ENCODE data around the gene C17orf107.
"Not testable (repeated sequence)": the region's sequence is repeated elsewhere in the genome, so short reads cannot be mapped to it uniquely, and the experiment has no call there.

Gene C17orf107

DNA sequence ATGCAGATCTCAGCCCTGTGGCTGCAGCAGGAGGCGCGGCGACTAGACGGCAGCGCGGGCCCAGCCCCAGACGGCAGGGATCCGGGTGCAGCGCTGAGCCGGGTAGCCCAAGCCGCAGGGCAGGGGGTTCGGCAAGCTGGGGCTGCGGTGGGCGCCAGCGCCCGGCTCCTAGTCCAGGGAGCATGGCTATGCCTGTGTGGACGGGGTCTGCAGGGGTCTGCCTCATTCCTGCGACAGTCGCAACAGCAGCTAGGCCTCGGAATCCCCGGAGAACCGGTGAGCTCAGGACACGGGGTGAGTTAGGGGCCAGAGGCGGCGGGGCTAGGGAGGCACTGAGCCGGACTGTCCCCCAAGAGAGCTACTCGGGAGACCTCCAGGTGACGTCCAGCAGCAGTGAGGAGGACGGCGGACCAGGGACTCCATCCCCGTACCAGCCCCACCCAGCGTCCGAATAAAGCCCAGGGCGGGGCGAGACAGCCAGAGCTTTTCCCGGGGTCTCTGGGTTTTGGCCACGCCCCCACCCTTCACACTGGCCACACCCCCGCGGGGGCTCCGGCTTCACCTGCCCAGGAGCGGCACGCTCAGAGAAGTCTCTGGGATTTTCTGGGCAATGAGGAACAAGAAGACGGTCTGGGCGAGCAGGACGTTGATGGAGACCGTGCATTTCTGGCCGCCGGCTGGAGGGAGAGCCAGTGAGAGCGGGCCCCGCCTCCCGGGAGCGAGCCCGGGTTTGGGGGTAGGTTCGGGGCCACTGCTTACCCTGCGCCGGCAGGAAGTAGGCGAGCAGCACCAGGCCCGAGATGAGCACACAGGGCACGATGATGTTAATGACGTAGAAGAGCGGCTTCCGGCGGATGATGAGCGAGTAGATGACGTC is 1.1 kb downstream of the C17orf107 start:
- no peak for DNase-seq (ENCODE audit: low read depth in 3 of 3, low spot score in 1 of 3)

- peak in 1 of 3 donors; percentile 13 for DNase-seq (ENCODE audit: low read depth in 3 of 3, low spot score in 1 of 3)
Observed at GRCh38 chr17:4901108-4901647, 1.8 kb downstream of the C17orf107 start.

DNA sequence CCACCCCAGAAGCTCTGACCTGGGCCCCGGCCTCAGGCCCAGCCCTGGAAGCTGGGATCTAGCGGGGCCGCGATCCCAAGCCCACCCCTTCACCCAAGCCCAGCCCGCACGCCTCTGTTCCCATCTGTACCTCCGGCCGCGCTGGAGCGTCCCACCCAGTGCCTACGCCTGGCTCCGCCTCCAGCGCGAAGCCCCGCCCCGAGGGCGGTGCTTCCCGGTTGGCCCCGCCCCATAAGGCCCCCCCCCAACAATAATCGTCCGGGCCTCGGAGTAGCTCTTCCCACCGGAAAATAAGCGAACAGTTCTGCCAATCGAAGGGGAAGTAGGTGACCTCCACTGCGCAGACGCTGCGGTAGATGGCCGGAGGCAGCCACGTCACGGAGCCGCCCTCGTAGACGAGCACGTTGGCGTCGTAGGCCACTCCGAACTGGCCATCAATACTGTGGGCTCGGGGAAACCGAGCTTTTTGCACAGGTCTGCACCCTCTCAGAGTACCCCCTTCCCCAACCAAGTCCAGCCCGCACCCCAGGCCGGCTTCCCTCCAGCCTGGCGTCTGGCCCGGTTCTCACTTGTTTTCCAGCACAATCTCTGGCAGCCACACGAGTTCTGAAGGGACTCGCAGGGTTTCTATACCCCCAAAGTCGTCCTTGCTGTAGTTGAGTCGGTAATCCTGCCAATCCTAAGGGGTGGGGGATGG is 2.5 kb downstream of the C17orf107 start:
- DNase-seq (ENCODE audit: low read depth in 3 of 3, low spot score in 1 of 3), result no peak

GRCh38 chr17:4902540-4902939 is 3.2 kb downstream of the C17orf107 start:
- DNase-seq (ENCODE audit: low read depth in 3 of 3, low spot score in 1 of 3), result no peak

DNA sequence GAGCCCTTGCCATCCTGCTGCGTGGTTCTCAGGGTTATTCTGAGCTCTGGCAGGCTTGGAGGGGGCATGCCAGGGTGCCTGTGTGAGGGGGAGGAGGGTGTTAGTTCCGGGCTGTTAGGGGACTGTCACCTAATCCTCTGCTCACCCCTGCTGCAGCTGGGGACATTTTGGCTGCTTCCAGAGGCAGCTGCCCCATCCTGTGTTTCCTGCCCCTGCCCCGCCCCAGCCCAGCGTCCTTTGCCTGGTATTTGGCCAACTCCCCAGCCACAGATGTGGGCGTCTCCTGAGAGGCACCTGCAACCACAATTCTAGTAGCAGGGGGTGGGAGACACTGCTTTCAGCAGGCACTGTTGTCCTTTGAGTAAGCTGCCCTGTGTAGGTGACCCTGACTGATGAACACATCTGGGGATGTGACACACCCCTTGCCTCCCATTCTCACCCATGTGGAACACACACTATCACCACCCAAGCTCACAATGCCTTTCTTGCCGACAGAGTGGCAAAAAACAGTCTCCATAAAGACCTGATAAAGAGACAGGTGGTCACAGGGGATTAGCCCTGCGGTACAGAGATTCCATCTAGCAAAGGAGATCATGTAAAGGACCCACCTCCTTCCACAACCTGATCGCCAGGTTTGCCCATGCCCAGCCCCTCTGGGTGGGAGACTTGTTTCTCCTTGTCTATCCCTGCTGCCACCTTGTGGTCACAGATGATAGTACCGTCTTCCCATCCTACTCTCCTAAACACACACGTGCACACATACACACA is 3.9 kb downstream of the C17orf107 start, which contains the start of gene CHRNE:
Gene CHRNE, minus strand, starts transcription at position 48 of the 768 bp plus-strand sequence. Its CDS starts 35 bp downstream, at position 13.
- peak in 2 of 3 donors; percentile 39 to 52 for DNase-seq (ENCODE audit: low read depth in 3 of 3, low spot score in 1 of 3)

- DNase-seq (ENCODE audit: low read depth in 3 of 3, low spot score in 1 of 3), result not testable (repeated sequence)
Observed at GRCh38 chr17:4906642-4907041, 7.3 kb downstream of the C17orf107 start.

DNA sequence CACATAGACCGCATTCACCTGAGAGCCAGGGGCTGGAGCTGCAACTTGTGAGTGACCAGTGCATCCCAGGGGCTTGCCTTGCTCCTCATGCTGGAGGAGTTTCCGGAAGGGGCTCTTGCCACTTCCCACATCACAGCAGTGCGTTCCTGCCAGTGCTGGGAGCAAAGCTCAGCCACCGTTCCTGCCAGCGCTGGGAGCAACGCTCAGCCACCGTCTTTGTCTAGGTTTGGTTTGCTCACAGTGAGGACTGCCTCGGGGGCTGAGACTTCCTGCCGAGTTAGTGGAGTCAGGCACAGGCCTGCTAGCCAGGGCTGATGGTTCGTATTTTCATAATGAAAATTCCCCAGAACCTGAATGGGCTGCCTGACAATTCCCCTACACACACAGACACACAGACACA is 9.0 kb downstream of the C17orf107 start:
- DNase-seq (ENCODE audit: low read depth in 3 of 3, low spot score in 1 of 3), result no peak

GRCh38 chr17:4908711-4909496 is 9.6 kb downstream of the C17orf107 start:
- DNase-seq (ENCODE audit: low read depth in 3 of 3, low spot score in 1 of 3), result peak; percentile 51 to 57 (median 53)

DNA sequence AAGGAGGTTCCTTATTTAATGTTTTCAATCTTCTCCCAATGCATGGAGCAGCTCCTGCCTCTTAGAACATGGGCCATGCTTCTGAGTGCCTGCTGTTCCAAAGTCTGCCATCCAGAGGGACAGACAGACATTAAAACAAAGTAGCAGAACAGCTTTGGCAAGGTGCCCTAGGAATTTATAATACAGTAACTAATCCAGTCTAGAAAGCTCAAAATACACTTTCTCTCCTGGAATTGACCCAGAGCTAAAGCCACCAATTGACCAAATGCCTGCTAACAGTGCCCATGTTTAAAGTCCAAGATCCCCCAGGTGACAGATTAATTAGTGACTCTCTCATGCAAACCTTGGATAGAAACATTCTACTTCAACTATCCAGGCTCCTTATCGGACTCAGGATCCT is 14.7 kb downstream of the C17orf107 start:
- no peak for DNase-seq (ENCODE audit: low read depth in 3 of 3, low spot score in 1 of 3)

DNA sequence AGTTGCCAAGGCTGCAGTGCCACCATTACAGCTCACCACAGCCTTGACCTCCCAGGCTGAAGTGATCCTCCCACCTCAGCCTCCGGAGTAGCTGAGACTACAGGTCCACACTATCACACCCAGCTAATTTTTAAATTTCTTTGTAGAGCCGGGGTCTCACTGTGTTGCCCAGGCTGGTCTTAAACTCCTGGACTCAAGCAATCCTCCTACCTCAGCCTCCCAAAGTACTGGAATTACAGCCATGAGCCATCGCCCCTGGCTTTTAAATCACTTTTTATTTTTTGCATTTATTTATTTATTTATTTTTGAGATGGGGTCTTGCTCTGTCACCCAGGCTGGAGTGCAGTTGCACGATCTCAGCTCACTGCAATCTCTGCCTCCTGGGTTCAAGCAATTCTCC is 15.2 kb downstream of the C17orf107 start:
- DNase-seq (ENCODE audit: low read depth in 3 of 3, low spot score in 1 of 3), result not testable (repeated sequence)

DNA sequence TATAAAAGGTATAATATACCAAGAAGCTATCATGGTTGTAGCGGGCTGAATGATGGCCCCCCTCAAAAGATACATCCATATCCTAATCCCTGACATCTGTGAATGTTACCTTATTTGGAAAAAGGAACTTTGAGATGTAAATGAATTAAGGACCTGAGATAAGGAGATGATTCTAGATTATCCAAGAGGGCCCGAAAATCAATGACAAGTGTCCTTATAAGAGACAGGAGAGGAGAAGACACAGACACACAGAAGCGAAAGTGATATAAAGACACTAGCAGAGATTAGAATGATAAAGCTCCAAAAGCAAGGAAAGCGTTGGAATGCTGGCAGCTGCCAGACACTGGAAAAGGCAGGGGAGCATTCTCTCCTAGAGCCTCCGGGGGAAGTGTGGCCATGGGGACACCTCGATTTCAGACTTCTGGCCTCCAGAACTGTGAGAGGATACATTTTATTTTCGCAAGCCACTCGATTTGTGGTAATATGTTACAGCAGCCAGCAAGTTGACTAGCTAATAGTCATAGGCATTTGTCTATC is 20.2 kb downstream of the C17orf107 start:
- DNase-seq (ENCODE audit: low read depth in 3 of 3, low spot score in 1 of 3), result no peak

DNA sequence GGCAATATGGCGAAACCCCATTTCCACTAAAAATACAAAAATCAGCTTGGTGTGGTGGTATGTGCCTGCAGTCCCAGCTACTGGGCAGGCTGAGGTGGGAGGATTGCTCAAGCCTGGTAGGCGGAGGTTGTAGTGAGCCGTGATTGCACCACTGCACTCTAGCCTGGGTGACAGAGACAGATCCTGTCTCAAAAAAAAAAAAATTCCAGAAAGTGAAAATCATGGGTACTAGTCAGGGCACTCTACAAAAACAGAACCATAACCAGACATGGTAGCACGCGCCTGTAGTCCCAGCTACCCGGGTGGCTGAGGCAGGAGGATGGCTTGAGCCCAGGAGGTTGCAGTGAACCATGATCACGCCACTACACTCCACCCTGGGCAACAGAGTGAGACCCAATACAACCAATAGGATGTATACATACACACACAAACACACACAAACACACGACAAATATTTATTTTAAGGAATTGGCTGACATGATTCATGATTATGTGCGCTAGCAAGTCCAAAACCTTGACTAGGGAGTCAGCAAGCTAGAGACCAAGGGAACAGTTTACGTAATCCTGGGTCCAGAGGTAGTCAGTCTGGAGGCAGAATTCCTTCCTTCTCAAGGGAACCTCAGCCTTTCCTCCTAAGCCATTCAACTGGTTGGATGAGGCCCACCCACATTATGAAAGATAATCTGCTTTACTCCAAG is 21.2 kb downstream of the C17orf107 start:
- no peak for DNase-seq (ENCODE audit: low read depth in 3 of 3, low spot score in 1 of 3)

DNA sequence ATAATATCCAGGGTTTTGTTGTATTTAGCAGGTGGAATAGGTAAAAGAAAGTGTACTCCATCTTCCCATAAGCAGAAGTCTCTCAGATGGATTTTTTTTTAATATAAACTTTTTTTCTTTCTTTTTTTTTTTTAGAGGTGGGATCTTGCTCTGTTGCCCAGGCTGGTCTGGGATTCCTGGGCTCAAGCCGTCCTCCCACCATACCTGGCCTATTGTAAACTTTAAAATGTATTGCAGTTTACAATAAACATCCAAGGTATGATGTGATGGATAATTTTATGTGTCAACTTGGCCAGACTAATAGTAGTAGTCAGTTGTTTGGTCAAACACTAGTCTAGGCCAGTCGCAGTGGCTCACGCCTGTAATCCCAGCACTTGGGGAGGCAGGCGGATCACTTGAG is 22.0 kb downstream of the C17orf107 start:
- no peak for DNase-seq (ENCODE audit: low read depth in 3 of 3, low spot score in 1 of 3)

DNA sequence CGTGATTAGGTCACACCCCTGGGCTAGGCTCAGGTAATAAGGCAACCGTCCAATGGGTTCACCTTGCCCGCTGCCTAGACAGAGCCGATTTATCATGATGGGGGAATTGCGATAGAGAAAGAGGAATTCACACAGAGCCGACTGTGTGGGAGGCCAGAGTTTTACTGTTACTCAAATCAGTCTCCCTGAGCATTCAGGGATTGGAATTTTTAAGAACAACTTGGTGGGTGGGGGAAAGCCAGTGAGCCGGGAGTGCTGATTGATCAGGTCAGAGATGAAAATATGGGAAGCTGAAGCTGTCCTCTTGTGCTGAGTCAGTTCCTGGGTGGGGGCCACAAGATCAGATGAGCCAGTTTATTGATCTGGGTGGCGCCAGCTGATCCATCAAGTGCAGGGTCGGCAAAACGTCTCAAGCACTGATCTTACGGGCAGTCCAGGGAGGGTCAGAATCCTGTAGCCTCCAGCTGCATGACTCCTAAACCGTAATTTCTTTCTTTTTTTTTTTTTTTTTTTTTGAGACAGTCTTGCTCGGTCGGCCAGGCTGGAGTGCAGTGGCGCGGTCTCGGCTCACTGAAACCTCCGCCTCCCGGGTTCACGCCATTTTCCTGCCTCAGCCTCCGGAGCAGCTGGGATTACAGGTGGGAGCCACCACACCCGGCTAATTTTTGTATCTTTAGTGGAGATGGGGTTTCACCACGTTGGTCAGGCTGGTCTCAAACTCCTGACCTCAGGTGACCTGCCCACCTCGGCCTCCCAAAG is 27.4 kb downstream of the C17orf107 start:
- DNase-seq (ENCODE audit: low read depth in 3 of 3, low spot score in 1 of 3), result not testable (repeated sequence)

DNA sequence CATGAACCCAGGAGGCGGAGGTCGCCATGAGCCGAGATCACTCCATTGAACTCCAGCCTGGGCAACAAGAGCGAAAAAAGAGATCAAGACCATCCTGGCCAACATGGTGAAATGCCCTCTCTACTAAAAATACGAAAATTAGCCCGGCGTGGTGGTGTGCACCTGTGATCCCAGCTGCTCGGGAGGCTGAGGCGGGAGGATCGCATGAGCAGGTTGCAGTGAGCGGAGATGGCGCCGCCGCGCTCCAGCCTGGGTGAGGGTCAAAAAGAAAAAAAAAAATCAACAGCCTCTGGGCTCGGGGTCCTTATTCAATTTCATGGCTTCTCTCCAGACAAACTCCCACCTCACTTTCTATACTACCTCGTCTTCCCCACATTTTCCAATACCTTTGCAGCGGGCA is 29.5 kb downstream of the C17orf107 start:
- no peak for DNase-seq (ENCODE audit: low read depth in 3 of 3, low spot score in 1 of 3)

GRCh38 chr17:4931963-4932362 is 32.6 kb downstream of the C17orf107 start, which contains the start of gene GP1BA:
GP1BA (plus strand) TSS chr17:4932277; CDS start chr17:4932605, 328 bp downstream.
- DNase-seq (ENCODE audit: low read depth in 3 of 3, low spot score in 1 of 3), result no peak

DNA sequence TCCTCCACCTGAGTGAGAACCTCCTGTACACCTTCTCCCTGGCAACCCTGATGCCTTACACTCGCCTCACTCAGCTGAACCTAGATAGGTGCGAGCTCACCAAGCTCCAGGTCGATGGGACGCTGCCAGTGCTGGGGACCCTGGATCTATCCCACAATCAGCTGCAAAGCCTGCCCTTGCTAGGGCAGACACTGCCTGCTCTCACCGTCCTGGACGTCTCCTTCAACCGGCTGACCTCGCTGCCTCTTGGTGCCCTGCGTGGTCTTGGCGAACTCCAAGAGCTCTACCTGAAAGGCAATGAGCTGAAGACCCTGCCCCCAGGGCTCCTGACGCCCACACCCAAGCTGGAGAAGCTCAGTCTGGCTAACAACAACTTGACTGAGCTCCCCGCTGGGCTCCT is 33.4 kb downstream of the C17orf107 start:
- no peak for DNase-seq (ENCODE audit: low read depth in 3 of 3, low spot score in 1 of 3)

GRCh38 chr17:4933646-4934045 is 34.3 kb downstream of the C17orf107 start:
- DNase-seq (ENCODE audit: low read depth in 3 of 3, low spot score in 1 of 3), result no peak
